Activated naive CD8-positive, alpha-beta T cell treated with anti-CD3 and anti-CD28 coated beads, Interleukin-2, amount 50 U/mL, for 16 hours (primary cell): ENCODE results near the gene SERINC3.

Source experiments
- DNase-seq: peaks from one replicate; pipeline ENCODE4 v3.0.0-alpha.2; 2020; ENCODE audit warnings: low read depth, low spot score

Gene SERINC3

GRCh38 chr20:44465001-44465560, 56.8 kb downstream of the SERINC3 start:
- DNase-seq: no peak

- DNase-seq: no peak
Observed at GRCh38 chr20:44464514-44464913, 57.4 kb downstream of the SERINC3 start.

- no peak for DNase-seq
Observed at GRCh38 chr20:44463466-44463865, 58.4 kb downstream of the SERINC3 start.

GRCh38 chr20:44461803-44462174, 60.1 kb downstream of the SERINC3 start:
- no peak for DNase-seq

GRCh38 chr20:44461142-44461802, 60.6 kb downstream of the SERINC3 start:
- no peak for DNase-seq

GRCh38 chr20:44460795-44461141, 61.1 kb downstream of the SERINC3 start:
- no peak for DNase-seq

- DNase-seq: no peak
Observed at GRCh38 chr20:44459271-44459670, 62.6 kb downstream of the SERINC3 start.

- DNase-seq: no peak
Observed at GRCh38 chr20:44457016-44457415, 64.9 kb downstream of the SERINC3 start.

- DNase-seq: no peak
Observed at GRCh38 chr20:44456611-44457010, 65.3 kb downstream of the SERINC3 start.

GRCh38 chr20:44455126-44455525, 66.7 kb downstream of the SERINC3 start:
- no peak for DNase-seq

- no peak for DNase-seq
Observed at GRCh38 chr20:44454306-44454963, 67.4 kb downstream of the SERINC3 start.

- DNase-seq: no peak
Observed at GRCh38 chr20:44450903-44451450, 70.9 kb downstream of the SERINC3 start.

- no peak for DNase-seq
Observed at GRCh38 chr20:44450281-44450889, 71.5 kb downstream of the SERINC3 start.

GRCh38 chr20:44449864-44450263, 72.0 kb downstream of the SERINC3 start:
- DNase-seq: no peak

- no peak for DNase-seq
Observed at GRCh38 chr20:44448753-44449546, 72.9 kb downstream of the SERINC3 start.

- no peak for DNase-seq
Observed at GRCh38 chr20:44447827-44448419, 73.9 kb downstream of the SERINC3 start.
